IPS-11a (cell line): ENCODE data around the gene SPG7.
"Not testable (repeated sequence)": the region's sequence is repeated elsewhere in the genome, so short reads cannot be mapped to it uniquely, and the experiment has no call there.

Source experiments
- H3K4me3 ChIP-seq: one replicate; pipeline ENCODE4 v1.5.1; 2013; ENCODE audit warnings: low read depth, low read length, control low read depth

Gene SPG7

GRCh38 chr16:89561142-89561883, 53.1 kb downstream of the SPG7 start:
- H3K4me3 ChIP-seq: peak overlapping the region; percentile 95

DNA sequence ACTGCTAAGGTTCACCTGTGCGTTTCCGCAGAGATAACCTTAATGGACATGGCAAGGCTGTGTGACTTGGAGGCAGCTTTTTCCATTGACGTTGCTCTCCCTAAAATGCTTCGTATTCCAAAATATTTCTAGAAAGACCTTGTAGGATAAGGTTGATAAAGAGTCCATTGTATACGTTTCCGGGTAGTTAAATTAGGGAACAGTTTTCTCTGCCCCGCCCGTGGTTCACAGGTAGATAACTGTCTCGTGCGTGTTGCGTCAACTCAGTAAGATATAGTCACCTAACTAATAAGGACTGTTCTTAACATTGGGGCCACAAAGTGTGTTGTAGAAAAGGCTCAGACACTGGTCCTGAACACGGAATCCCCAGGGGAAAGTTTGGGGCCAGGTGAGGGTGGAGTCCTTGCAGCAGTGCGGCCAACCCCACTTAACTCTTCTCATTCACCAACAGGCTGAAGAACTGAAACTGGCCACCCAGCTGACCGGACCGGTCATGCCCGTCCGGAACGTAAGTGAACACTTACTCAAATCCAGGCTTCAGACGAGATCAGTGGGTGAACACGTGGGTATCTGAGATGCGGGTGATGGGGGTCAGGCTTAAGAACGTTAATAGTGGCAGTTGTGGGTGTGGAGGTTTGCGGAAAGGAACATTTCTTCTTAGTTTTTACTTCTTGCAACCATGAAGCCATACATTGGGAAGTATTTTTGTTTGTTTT, 53.8 kb downstream of the SPG7 start:
- H3K4me3 ChIP-seq: peak overlapping the region; percentile 95

- no peak overlapping the region for H3K4me3 ChIP-seq
These were observed 54.7 kb downstream of the SPG7 start for GRCh38 chr16:89562939-89563338.

DNA sequence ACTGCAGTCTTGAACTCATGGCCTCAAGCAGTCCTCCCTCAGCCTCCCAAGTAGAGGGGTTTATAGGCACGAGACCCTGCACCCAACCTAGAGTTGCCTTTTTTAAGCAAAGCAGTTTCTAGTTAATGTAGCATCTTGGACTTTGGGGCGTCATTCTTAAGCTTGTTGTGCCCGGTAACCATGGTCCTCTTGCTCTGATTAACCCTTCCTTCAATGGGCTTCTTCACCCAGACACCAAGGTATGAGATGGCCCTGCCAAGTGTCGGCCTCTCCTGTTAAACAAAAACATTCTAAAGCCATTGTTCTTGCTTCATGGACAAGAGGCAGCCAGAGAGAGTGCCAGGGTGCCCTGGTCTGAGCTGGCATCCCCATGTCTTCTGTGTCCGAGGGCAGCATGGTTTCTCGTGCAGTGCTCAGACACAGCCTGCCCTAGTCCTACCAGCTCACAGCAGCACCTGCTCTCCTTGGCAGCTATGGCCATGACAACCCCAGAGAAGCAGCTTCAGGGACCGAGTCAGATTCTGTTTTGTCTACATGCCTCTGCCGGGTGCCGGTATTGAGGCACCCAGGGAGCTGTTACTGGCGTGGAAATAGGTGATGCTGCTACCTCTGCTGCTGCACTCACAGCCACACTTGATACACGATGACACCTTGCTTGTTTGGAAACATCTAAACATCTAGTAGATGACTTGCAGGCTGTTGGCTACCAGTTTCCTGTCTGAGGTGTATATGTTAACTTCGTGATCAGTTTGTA, 55.6 kb downstream of the SPG7 start:
- H3K4me3 ChIP-seq: no peak overlapping the region

GRCh38 chr16:89564476-89565255, 56.5 kb downstream of the SPG7 start:
- no peak overlapping the region for H3K4me3 ChIP-seq

DNA sequence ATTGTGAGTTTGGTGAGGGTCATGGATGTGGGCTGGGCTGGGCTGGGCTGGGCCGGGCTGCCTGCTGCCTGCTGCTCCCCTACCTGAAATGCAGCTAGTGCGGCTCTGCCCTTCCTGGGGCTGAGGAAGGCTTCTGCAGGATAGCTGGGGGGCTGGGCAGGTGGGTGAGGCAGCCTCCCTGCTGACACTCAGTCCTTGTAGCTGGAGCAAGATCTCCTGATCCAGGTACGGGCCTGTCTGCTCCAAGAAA, 57.0 kb downstream of the SPG7 start:
- H3K4me3 ChIP-seq: no peak overlapping the region

DNA sequence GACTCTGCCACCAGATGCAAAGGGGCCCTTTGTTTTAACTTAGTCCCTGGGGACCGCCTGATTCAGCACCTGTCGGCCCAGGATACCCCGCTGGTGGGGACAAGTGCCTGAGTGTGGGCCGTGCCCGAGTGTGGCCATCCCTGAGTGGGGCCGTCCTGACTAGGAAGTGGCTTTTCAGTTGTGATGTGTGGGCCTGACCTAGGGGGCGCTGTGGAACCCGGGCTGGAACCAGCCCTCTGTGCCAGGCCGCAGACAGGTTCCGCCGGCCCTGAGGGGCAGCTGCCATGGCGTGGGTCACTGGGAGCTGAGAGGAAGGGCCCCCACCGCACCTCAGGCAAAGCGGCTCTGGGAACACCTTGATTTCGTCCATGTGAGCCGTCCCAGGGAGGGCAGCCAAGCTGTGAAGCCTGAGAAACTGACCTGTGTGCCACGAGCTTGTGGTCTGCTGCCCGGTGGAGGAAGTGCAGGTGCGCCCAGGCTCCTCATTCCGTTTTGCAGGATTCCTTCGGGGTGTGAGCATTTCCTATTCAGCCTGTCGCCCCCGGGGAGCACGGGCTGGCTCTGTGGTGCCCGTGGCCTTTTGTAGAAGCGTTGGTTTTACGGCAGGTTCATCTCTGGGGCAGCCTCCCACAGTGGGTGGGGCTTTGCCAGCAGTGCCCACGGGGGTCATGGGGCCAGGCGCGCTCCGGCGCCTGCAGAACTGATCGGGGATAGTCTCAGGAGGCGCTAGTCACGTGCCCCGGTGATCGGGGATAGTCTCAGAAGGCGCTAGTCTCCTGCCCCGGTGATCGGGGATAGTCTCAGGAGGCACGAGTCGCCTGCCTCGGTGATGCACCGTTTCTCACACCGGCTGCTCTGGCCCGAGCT, 57.5 kb downstream of the SPG7 start:
- no peak overlapping the region for H3K4me3 ChIP-seq

DNA sequence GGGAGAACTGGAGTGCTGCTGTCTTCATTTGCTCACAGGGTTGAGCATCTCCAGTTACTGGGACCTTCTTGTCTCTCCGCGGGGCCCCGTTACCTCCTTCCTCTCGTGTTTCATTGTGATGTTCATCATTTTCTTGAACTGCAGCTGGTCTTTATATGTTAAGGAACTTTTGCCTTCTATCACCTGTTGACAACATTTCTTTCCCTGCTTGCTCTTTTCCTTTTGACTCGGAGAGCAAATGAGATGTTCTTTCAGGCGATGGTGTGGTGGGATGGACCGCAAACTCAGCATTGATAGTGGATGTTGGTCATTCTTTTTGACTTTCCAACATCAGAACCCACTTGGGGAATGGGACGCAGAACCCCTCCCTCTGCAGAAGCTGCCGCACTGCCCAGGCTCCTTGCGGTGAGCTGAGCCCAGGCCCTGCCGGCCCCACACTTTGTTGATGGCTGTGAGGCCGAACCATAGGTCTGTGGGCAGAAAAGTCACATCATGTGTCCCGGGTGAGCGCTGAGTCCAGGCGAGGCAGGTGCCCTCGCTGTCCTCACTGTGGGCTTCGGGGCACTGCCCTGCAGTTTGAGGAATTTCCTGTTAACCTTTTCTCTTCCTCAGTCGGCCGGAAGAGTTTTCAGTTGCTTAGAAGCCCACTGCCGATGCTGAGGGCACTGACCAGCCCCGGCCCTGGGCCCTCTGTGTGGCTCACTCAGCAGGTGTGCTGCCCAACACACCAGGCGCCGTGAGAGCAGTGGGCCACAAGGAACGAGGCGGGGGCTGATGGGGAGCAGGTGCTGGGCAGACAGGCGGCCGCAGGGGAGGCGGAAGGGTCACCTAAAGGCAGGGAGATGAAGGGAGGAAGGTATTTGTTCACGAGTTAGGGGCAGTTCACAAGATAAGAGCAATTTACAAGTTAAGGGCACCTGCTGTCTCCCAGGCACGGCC, 59.7 kb downstream of the SPG7 start:
- no peak overlapping the region for H3K4me3 ChIP-seq

DNA sequence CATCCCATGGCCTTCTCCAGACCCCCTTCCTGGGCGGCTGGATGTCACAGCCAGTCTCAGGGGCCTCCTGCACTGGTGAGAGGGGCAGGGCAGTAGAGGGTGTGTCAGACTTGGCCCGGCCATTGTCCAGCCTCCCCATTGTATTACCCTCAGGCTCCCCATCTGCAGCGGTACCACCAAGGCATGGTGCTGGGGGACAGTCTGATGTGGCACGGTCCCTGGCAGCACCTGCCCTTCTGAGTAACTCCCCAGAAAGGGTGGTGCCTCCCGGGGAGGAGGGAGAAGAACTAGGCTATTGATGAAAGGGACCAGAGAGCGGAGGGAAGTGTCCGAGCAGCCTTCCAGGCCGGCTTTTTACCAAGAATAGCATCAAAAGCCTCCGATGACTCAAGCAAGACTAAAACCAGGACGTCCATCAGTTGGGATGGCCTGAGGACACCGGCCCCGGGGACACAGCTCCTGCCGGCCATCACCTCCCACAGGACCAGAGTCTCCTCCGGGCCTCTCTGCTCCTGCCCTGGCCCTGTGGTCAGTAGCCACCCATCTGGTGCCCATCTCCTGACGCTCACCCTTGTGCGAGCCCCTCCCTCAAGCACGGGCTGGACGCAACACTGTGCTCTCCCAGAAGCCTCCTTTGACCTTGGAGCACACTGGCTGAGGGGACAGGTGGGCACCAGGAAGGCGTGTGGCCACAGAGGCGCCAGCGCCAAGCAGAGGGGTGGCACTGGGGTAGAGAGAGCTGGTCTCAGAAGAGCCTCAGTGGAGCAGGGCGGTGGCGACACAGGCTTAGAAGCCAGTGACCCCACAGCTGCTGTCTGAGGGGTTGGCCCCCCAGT, 61.5 kb downstream of the SPG7 start:
- no peak overlapping the region for H3K4me3 ChIP-seq

DNA sequence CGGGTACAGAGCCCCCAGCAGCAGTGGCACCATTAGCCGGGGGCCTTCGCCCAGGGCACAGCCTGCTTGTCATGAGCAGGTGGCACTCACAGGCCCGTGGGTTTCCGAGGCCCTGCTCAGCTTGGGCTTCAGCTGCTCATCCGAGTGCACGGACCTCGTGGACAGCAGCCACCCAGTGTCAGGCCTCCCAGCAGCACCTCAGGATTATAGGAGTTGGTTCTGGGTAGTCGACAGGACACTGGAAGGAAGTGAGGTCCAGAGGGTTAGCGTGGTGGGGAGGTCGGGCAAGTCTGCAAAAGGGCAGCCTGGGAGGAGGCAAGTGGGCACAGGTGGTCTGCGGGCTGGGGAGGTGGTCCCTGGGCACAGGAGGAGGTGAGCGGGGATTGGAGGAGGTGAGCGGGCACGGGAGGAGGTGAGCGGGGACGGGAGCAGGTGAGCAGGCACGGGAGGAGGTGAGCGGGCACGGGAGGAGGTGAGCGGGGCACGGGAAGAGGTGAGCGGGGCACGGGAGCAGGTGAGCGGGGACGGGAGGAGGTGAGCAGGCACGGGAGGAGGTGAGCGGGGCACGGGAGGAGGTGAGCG, 62.2 kb downstream of the SPG7 start:
- no peak overlapping the region for H3K4me3 ChIP-seq

- not testable (repeated sequence) for H3K4me3 ChIP-seq
These were observed 62.9 kb downstream of the SPG7 start for GRCh38 chr16:89570983-89571598.

DNA sequence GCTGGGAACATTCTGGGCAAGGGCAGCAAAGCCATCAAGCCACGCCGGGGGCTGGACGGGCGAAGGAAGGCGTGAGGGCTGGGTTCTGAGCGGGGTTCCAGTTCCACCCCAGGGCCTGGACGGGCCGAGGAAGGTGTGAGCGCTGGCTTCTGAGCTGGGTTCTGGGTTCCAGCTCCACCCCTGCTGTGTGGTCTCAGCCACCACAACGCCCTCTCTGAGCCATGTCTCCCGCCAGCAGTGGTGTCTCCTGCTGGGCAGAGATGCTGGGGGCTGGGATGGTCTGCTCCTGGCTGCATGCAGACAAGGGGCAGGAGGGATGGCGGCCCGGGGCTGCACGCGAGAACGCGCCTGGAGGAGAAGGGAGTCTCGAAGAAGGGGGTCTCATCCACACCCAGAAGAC, 63.4 kb downstream of the SPG7 start:
- H3K4me3 ChIP-seq: no peak overlapping the region

DNA sequence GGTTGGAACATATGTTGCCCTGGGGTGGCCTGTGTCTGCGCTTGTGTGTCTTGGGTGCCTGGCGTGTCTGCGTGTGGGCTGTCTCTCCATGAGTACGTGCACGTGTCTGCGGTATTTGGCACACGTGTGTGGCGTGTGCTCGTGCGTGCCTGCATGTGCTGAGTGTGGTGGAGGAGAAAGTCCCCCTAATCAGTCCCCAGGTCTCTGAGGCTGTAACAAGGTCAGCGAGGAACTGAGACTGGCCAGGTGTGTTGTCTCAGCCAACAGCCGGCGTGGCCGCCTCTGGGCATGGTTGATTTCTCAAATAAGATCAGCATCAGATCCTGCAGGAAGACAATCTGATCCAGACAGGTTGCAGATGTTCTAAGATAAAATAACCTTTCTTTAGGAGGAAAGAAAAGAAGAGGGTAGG, 63.9 kb downstream of the SPG7 start:
- no peak overlapping the region for H3K4me3 ChIP-seq

DNA sequence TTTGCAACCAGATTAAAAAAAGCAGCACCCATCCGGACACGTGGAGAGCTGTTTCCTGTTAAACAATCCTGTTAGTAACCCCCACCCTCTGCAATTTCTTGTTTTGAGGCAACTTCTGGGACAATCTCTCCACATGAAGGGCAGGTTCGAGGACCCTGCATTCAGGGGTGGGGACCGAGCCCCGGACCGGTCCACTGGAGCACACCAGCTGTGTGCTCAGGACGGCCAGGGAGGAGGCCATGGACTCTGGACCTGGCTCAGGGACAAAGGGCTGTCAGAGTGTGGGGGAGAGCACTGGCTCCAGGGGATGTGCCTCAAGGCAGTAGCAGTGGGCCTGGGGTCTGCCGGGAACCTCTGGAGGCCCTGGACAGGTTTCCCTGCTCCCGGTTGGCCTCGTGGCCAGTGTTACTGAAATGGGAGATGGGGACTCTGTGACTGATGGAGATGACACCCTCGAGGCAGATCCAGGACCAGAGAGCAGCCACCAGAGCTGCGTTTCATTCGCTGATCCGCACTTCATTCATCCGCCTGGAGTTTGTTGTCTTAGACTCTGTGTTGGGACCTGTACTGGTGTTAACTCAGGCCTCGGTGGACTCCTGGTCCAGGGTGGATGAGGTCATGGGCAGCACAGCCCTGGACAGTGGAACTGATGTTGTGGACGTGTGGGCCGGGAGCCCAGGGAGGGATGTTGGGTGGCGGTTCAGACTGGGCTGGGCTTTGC, 64.4 kb downstream of the SPG7 start:
- no peak overlapping the region for H3K4me3 ChIP-seq

GRCh38 chr16:89573826-89574680, 65.8 kb downstream of the SPG7 start:
- peak overlapping the region; percentile 45 for H3K4me3 ChIP-seq

GRCh38 chr16:89574681-89575246, 66.6 kb downstream of the SPG7 start:
- peak overlapping the region; percentile 45 for H3K4me3 ChIP-seq
